ENCODE results near the gene RBM20.

RBM20 gene

DNA sequence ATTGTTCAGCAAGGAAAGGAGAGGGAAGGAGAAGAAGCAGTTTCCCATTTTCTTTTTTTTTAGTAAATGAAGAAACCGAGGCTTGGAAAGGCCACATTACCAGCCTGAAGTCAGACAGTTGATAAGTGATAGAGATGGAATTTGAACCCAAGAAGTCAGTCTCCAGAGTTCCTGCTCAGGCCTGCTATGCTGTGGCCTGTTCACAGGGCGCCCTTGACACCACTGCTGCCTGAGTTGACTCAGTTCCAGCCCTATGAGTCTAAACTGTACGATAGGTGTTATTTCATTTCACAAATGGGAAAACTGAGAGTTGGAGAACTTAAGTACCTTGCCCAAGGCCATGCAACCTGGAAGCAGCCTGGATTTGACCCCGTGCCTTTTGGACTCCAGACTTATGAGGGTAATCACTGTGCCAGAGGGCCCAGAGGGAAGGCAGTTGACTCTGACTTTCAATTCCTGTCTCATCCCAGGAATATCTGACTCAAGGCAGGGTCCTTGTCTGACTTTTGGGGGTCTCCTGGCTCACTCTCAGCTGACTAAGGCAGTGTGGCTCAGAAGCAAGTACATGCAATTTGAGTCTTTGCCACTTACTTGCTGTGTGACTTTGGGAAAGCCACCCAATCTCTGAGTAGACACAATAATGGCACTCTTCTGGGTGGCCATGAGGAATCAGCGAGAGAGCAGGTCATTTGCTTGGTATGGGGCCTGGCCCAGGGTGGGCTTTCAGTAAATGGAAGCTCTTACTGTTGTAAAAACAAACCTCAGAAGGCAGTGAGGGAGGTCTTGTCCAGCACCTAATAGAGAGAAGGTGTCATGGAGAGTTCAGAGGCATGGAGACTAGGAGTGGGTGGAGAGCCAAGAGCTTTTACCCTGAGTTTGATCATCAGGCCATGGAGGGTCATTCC is 17.9 kb upstream of the RBM20 start:
- TF ChIP-seq, protein P1, sequence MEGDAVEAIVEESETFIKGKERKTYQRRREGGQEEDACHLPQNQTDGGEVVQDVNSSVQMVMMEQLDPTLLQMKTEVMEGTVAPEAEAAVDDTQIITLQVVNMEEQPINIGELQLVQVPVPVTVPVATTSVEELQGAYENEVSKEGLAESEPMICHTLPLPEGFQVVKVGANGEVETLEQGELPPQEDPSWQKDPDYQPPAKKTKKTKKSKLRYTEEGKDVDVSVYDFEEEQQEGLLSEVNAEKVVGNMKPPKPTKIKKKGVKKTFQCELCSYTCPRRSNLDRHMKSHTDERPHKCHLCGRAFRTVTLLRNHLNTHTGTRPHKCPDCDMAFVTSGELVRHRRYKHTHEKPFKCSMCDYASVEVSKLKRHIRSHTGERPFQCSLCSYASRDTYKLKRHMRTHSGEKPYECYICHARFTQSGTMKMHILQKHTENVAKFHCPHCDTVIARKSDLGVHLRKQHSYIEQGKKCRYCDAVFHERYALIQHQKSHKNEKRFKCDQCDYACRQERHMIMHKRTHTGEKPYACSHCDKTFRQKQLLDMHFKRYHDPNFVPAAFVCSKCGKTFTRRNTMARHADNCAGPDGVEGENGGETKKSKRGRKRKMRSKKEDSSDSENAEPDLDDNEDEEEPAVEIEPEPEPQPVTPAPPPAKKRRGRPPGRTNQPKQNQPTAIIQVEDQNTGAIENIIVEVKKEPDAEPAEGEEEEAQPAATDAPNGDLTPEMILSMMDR (conservative IDR thresholded peaks at IDR 0.05; ENCODE audit: low read depth, low read length), result no peak

DNA sequence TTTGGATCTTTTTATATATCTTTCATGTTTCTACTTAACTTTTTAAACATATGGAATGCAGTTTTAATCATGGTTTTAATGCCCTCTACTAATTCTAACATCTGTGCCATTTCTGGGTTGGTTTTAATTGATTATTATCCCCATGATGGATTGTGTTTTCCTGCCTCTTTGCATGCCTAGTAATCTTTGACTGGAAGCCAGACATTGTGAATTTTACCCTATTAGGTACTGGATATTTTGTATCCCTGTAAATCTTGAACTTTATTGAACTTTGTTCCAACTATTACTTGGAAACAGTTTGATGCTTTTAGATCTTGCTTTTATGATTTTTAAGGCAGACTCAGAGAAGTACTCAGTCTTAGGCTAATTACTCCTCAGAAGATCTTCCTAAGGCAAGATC is 16.0 kb upstream of the RBM20 start:
- DNase-seq (ENCODE audit: low read depth), result no peak
- TF ChIP-seq, protein P1 (conservative IDR thresholded peaks at IDR 0.05; ENCODE audit: low read depth, low read length), result no peak

More for the DNA sequence above, 17.9 kb upstream of the RBM20 start:
- no peak overlapping the region for H3K4me3 ChIP-seq (ENCODE audit: low read length)
- no peak for DNase-seq (ENCODE audit: low read depth)

DNA sequence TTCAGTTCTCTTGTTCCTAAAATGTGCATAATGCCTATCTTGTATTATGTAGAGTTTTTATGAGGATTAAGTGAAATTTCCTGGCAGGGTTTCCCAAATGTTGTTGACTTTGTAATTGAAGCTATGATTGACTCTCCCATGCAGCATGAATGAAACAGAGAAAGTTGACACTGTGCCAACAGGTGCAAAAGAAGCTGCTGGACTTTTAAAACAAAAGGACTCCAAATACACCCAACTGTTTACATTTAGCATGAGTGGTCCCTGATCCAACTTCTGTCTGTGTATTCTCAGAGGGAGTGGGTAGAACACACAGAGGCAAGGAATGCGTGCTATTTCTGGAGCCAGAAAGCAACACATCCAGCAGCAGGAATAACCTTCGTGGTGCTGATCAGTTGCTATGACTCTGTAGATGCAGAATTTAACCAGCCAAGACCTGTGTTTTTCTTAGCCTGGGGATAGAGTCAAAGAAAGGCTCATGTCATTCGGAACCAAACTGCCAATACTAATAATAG is 14.4 kb upstream of the RBM20 start:
- TF ChIP-seq, protein P1 (conservative IDR thresholded peaks at IDR 0.05; ENCODE audit: low read depth, low read length), result no peak
- peak; percentile 46 for DNase-seq (ENCODE audit: low read depth)
- no peak overlapping the region for H3K4me3 ChIP-seq (ENCODE audit: low read length)

More for the DNA sequence above, 16.0 kb upstream of the RBM20 start:
- H3K4me3 ChIP-seq (ENCODE audit: low read length), result no peak overlapping the region

DNA sequence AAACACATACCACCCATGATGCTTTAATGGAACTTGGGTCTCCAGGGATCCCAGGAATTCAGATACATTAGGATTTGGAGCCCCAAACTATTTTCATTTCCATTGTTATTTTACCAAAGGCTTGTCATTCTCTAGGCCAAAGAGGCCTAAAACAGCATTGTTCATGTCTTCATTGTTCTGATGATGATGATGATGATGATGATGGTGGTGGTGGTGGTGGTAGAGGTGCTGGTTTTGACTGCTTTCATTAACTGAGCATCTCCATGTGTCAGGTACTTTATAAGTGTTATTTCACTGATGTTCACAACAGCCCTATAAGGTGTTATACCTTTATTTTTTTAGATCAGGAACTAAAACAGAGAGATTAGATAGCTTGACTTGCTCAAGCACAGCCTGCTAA is 12.2 kb upstream of the RBM20 start:
- TF ChIP-seq, protein P1 (conservative IDR thresholded peaks at IDR 0.05; ENCODE audit: low read depth, low read length), result no peak
- H3K4me3 ChIP-seq (ENCODE audit: low read length), result no peak overlapping the region
- no peak for DNase-seq (ENCODE audit: low read depth)

DNA sequence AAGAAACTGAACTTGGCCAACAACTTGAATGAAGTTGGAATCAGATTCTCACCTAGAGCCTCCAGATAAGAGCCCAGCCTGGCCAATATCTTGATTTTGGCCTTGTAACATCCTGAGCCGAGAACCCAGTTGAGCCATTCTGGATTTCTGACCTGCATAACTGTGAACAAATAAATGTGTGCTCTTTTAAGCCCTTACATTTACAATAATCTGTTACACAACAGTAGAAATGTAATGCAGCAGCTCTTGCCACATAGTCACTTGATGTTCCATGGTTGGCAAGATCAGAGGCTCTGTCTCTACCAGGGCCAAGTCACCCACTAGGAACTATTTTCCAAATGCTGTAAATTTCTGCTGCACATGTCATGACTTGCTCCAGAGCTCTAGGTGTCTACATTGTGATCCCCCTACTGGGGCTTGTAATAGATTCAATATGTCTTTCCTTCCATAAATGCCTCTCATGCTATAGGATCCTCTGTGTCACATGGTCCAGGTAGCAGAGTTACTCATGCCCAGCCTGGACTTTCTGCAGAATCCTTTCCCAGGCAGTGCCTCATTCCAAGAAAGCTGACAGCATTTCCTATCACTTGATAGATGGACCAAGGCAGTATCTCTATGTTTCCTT is 11.4 kb upstream of the RBM20 start:
- no peak for DNase-seq (ENCODE audit: low read depth)
- no peak overlapping the region for H3K4me3 ChIP-seq (ENCODE audit: low read length)
- TF ChIP-seq, protein P1 (conservative IDR thresholded peaks at IDR 0.05; ENCODE audit: low read depth, low read length), result no peak

DNA sequence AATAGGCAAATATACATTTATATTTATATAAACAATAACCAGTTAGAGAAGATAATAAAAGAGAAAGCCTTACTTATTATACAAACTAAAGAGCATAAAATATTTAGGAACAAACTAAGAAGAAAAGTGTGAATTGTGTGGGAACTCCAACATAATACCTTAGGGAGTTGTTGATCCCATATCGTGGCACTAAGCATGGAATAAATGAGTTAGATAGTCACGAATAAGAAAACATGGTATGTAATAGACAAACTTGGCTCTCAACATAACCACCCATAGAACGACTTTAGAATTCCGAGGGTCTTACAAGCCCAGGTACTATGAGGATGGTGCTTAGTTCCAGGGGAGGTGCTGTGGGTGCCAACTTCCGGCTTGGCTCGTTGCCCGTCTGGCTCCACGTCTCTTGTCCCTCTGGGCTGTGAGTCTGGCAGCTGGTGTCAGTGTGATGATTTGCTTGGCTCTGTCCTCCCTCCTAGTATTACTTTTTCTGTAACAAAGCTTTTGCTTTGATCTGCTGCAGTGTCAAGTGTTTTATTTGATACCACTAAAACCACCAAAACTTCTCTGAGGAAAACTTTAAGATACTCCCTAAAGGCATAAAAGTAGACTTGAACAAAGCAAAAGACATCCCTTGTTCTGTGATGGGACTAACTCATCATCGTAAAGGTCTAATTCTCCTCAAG is 9.5 kb upstream of the RBM20 start:
- TF ChIP-seq, protein P1 (conservative IDR thresholded peaks at IDR 0.05; ENCODE audit: low read depth, low read length), result no peak
- H3K4me3 ChIP-seq (ENCODE audit: low read length), result no peak overlapping the region
- DNase-seq (ENCODE audit: low read depth), result no peak

All from retinal pigment epithelial cell (primary cell).